Measurements from ENCODE around the gene TMEM87A.

TMEM87A gene

GRCh38 chr15:42284551-42284950, 11.3 kb upstream of the TMEM87A start:
- TF ChIP-seq TAF1 (IDR thresholded peaks at IDR 0.05; ENCODE audit: low read depth) (no peak), USF1 (IDR thresholded peaks at IDR 0.05) (no peak), YY1 (IDR thresholded peaks at IDR 0.05; ENCODE audit: low read depth) (no peak), CEBPB (IDR thresholded peaks at IDR 0.05) (no peak), TCF12 (IDR thresholded peaks at IDR 0.05; ENCODE audit: low read depth) (no peak), REST (IDR thresholded peaks at IDR 0.05; ENCODE audit: low read depth) (no peak), RAD21 (IDR thresholded peaks at IDR 0.05; ENCODE audit: low read depth) (no peak), EGR1 (IDR thresholded peaks at IDR 0.05) (no peak), EP300 (IDR thresholded peaks at IDR 0.05; ENCODE audit: borderline replicate concordance) (no peak), ZBTB7A (IDR thresholded peaks at IDR 0.05; ENCODE audit: low read depth) (no peak), FOXM1 (IDR thresholded peaks at IDR 0.05; ENCODE audit: borderline replicate concordance, low read depth) (no peak), CREB1 (IDR thresholded peaks at IDR 0.05; ENCODE audit: low read depth) (no peak), MAX (IDR thresholded peaks at IDR 0.05) (no peak), TEAD4 (IDR thresholded peaks at IDR 0.05) (no peak)

GRCh38 chr15:42283671-42284070, 10.4 kb upstream of the TMEM87A start:
- TF ChIP-seq CEBPB (IDR thresholded peaks at IDR 0.05): no peak
- TF ChIP-seq MAX (IDR thresholded peaks at IDR 0.05): no peak
- TF ChIP-seq RAD21 (IDR thresholded peaks at IDR 0.05; ENCODE audit: low read depth): no peak
- TF ChIP-seq TCF12 (IDR thresholded peaks at IDR 0.05; ENCODE audit: low read depth): no peak
- no peak for TF ChIP-seq USF1 (IDR thresholded peaks at IDR 0.05)
- no peak for TF ChIP-seq FOXM1 (IDR thresholded peaks at IDR 0.05; ENCODE audit: borderline replicate concordance, low read depth)
- TF ChIP-seq TAF1 (IDR thresholded peaks at IDR 0.05; ENCODE audit: low read depth): no peak
- no peak for TF ChIP-seq EGR1 (IDR thresholded peaks at IDR 0.05)
- TF ChIP-seq ZBTB7A (IDR thresholded peaks at IDR 0.05; ENCODE audit: low read depth): no peak
- TF ChIP-seq REST (IDR thresholded peaks at IDR 0.05; ENCODE audit: low read depth): no peak

GRCh38 chr15:42282926-42283325, 9.7 kb upstream of the TMEM87A start:
- TF ChIP-seq TCF12 (IDR thresholded peaks at IDR 0.05; ENCODE audit: low read depth) (no peak), NFIC (IDR thresholded peaks at IDR 0.05) (no peak), EP300 (IDR thresholded peaks at IDR 0.05; ENCODE audit: borderline replicate concordance) (no peak), FOXM1 (IDR thresholded peaks at IDR 0.05; ENCODE audit: borderline replicate concordance, low read depth) (no peak), RAD21 (IDR thresholded peaks at IDR 0.05; ENCODE audit: low read depth) (no peak), TAF1 (IDR thresholded peaks at IDR 0.05; ENCODE audit: low read depth) (no peak), CREB1 (IDR thresholded peaks at IDR 0.05; ENCODE audit: low read depth) (no peak), YY1 (IDR thresholded peaks at IDR 0.05; ENCODE audit: low read depth) (no peak), TEAD4 (IDR thresholded peaks at IDR 0.05) (no peak)

- TF ChIP-seq TCF12 (IDR thresholded peaks at IDR 0.05; ENCODE audit: low read depth) (no peak), REST (IDR thresholded peaks at IDR 0.05; ENCODE audit: low read depth) (no peak), EGR1 (IDR thresholded peaks at IDR 0.05) (no peak), USF1 (IDR thresholded peaks at IDR 0.05) (no peak), MAX (IDR thresholded peaks at IDR 0.05) (no peak), CREB1 (IDR thresholded peaks at IDR 0.05; ENCODE audit: low read depth) (no peak), TAF1 (IDR thresholded peaks at IDR 0.05; ENCODE audit: low read depth) (no peak), YY1 (IDR thresholded peaks at IDR 0.05; ENCODE audit: low read depth) (no peak), ZBTB7A (IDR thresholded peaks at IDR 0.05; ENCODE audit: low read depth) (no peak), NFIC (IDR thresholded peaks at IDR 0.05) (no peak)
Measured at GRCh38 chr15:42282344-42282743, 9.1 kb upstream of the TMEM87A start.
